ENCODE measurements around the gene MTA3.

DNA sequence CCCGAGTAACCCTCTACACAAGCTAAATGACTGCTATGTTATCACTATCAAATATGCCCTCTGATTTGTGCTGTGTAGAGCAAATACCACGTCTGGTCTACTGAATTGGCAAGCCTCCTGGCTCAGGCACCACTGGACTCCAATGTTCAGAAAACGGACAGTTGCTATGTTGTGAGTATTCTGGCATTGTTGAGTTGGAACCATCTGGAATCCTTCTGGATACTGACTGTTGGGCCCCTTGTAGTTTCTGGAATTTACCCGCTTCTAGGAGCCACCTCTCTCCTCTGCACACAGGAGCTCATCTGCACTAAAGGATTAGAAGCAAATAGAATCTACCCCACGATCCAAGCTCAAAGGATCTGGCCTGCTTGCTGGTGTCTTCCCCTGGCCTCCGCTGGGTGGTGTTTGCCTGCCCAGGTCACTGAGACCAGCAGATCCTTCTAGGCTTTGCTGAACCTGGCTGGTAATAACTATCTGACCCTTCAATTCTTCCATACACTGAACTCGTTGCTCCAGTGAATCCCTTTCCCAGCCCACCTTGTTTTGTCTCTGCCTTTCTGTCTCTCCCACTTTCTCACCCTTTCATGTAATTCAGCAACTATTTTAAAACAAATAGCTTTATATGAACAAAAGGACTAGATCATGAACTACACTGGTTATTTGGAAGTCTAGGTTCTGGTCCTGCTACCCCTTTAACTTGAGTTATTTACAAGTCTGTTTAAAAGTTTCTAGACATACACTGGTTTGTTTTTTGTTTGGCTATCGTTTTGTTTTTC lies 226.0 kb downstream of the MTA3 start:
- TF ChIP-seq, protein P1, sequence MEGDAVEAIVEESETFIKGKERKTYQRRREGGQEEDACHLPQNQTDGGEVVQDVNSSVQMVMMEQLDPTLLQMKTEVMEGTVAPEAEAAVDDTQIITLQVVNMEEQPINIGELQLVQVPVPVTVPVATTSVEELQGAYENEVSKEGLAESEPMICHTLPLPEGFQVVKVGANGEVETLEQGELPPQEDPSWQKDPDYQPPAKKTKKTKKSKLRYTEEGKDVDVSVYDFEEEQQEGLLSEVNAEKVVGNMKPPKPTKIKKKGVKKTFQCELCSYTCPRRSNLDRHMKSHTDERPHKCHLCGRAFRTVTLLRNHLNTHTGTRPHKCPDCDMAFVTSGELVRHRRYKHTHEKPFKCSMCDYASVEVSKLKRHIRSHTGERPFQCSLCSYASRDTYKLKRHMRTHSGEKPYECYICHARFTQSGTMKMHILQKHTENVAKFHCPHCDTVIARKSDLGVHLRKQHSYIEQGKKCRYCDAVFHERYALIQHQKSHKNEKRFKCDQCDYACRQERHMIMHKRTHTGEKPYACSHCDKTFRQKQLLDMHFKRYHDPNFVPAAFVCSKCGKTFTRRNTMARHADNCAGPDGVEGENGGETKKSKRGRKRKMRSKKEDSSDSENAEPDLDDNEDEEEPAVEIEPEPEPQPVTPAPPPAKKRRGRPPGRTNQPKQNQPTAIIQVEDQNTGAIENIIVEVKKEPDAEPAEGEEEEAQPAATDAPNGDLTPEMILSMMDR (conservative IDR thresholded peaks at IDR 0.05; ENCODE audit: low read length) = no peak
- TF ChIP-seq EZH2phosphoT487 (IDR thresholded peaks at IDR 0.05; ENCODE audit: borderline replicate concordance) = no peak

Measured in Loucy (cell line).